Measurements from ENCODE around the gene MDGA2.

DNA sequence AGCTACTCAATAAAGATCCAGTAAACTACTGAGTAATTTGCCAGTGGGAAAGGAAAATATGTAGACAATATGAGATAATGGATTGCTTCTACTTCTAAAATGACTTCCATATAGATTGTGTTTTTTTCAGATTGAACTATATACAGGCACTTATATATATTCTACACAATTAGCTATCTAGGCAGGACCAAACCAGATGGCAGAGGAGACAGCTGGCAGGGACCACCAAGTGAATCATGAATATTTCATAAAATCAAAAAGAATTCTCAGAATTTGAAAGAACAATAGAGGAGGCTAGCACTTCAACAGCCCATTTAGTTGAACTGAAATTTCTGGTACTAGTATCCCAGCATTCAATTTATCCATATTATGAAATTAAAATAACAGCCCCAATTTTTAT lies 685.8 kb downstream of the MDGA2 start:
- no peak for TF ChIP-seq EZH2 (IDR thresholded peaks at IDR 0.05)
- TF ChIP-seq POLR2AphosphoS5 (IDR thresholded peaks at IDR 0.05; ENCODE audit: borderline replicate concordance, low read depth, low read length), result no peak
